ENCODE data around the gene UBE2U. TPM values are rescaled to one million over a fixed set of nuclear protein-coding genes. Genes with fewer than 3 reads are reported as not detected.
"Not testable (repeated sequence)": the region's sequence is repeated elsewhere in the genome, so short reads cannot be mapped to it uniquely, and the experiment has no call there.

UBE2U gene
- total and polyA plus RNA-seq, 12 donors, result not detected

DNA sequence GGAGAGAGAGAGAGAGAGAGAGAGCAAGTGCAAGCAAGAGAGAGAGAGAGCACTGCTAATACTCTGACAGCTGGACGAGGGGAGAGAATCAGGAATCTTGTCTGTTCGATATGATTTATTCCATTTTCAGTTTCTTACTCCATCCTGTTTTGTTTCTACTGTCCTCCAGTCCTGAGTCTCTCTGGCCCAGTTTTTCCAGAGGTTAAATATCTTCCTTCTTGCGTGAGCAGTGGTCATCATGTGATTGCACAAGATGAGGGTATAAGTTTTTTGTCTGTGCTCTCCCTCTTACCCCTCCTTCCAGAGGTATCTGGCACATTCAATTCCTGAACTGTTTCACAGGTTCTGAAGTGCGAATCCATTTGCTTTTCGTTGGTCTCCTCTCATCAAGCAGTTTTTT is 16.8 kb downstream of the UBE2U start:
- Histone ChIP-seq H3K27me3 (no peaks in the 10 kb centered on the region), H3K36me3 (replicated peaks in 1 of 2) (no peaks in the 10 kb centered on the region), H3K27ac (no peak overlapping the region), H3K9me3 (replicated peaks in 1 of 3) (no peaks in the 10 kb centered on the region), H3K4me1 (replicated peaks in 1 of 2) (no peaks in the 10 kb centered on the region), H3K4me3 (no peak overlapping the region)
- intact Hi-C loops (cut with DNase I), result no loop called here
- 70 to 82% (median 77%) methylated on average over 5 of the region's 5 CpGs for WGBS, 4 donors
- TF ChIP-seq POLR2A (IDR thresholded peaks at IDR 0.05), result no peak
- TF ChIP-seq, protein P1, sequence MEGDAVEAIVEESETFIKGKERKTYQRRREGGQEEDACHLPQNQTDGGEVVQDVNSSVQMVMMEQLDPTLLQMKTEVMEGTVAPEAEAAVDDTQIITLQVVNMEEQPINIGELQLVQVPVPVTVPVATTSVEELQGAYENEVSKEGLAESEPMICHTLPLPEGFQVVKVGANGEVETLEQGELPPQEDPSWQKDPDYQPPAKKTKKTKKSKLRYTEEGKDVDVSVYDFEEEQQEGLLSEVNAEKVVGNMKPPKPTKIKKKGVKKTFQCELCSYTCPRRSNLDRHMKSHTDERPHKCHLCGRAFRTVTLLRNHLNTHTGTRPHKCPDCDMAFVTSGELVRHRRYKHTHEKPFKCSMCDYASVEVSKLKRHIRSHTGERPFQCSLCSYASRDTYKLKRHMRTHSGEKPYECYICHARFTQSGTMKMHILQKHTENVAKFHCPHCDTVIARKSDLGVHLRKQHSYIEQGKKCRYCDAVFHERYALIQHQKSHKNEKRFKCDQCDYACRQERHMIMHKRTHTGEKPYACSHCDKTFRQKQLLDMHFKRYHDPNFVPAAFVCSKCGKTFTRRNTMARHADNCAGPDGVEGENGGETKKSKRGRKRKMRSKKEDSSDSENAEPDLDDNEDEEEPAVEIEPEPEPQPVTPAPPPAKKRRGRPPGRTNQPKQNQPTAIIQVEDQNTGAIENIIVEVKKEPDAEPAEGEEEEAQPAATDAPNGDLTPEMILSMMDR (IDR thresholded peaks at IDR 0.05), result no peak
- DNase-seq, result no peak

DNA sequence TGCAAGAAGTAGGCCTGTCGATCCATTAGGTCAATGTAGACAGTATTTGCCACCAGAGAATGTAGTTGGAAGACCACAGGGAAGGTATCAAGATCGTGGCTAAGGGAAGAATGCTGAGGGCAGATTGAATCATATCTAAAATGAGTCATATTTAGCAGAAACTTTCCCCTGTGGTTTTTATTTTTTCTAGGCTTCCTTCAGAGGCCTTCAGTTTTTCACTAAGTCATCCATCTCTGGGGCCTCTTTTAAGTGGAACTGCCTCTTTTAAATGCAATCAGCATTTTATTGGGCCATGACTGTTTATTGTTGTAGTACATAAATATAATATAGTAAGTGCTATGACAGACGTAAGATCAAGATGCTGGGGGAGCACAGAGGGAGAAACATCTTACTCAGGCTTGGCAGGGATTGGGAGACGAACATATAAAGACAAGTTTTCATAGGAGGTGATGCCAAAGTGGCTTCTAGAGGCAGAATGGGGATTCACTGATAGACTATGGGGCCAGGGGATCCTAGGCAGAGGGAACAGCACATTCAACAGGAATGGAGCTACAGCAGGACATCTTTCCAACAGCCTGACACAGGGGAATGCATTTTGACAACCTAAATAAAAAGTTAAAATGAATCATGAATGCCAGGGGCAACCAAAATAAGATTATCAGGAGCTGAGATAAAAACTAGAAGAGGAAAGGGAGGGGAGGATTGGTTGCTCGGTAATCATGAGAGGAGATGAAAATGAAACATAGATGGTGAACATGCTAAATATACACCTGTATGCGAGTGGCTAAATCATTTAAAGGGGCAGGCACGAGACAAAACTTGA is 20.1 kb downstream of the UBE2U start:
- Histone ChIP-seq H3K36me3 (replicated peaks in 1 of 2) (no peaks in the 10 kb centered on the region), H3K4me1 (replicated peaks in 1 of 2) (no peaks in the 10 kb centered on the region), H3K27ac (no peak overlapping the region), H3K9me3 (replicated peaks in 1 of 3) (no peaks in the 10 kb centered on the region), H3K27me3 (no peaks in the 10 kb centered on the region), H3K4me3 (no peak overlapping the region)
- 73 to 77% (median 75%) methylated on average over 7 of the region's 7 CpGs for WGBS, 4 donors
- intact Hi-C loops (cut with DNase I), result no loop called here
- TF ChIP-seq, protein P1 (IDR thresholded peaks at IDR 0.05), result no peak
- no peak for TF ChIP-seq POLR2A (IDR thresholded peaks at IDR 0.05)
- DNase-seq, result no peak

DNA sequence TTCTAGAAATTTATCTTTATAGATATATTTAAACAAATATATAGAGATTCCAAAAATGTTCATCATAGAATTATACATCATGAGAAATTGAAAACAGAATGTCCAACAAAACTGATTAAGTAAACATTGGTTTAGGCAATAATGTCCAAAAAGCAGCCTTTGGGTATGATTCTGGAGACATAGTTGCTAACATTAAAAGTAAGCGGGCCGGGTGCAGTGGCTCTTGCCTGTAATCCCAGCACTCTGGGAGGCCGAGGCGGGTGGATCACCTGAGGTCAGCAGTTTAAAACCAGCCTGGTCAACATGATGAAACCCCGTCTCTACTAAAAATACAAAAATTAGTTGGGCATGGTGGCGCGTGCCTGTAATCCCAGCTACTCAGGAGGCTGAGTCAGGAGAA is 20.8 kb downstream of the UBE2U start:
- DNase-seq; intact Hi-C loops (cut with DNase I): not testable (repeated sequence)
- 91 to 97% (median 96%) methylated on average over 7 of the region's 7 CpGs for WGBS, 4 donors

DNA sequence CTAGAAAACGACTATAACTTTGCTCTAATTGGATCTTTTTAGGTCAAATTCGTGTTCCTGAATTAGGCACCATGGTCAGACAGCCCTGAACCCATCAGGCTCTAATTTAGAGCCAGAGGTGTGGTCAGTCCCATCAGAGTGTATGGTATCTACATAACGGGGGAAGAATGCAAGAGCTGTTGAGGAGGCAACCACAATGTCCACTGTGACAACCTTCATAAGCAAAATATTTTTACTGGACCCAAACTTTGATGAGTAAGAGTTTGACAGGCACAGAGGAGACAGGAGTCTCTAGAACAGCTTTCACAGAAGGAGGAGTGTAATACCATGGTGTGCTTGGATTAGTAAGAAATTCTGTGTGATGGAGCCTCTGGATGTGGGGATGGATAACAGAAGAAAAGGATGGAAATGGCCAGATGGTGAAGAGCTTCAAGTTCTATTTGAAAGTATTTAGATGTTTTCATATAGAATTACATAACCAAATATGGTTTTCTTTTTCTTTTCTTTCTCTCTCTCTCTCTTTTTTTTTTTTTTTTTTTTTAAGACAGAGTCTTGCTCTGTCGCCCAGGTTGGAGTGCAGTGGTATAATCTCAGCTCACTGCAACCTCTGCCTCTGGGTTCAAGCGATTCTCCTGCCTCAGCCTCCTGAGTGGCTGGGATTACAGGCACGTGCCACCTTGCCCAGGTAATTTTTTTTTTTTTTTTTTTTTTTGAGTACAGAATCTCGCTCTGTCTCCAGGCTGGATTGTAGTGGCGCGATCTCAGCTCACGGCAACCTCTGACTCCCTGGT is 24.9 kb downstream of the UBE2U start:
- H3K36me3 ChIP-seq (replicated peaks in 1 of 2), result no peaks in the 10 kb centered on the region
- H3K4me3 ChIP-seq, result no peak overlapping the region
- no peak overlapping the region for H3K27ac ChIP-seq
- WGBS, 4 donors, result 79 to 84% (median 82%) methylated on average over 9 to 10 of the region's 10 CpGs
- no peaks in the 10 kb centered on the region for H3K4me1 ChIP-seq (replicated peaks in 1 of 2)
- no peaks in the 10 kb centered on the region for H3K27me3 ChIP-seq
- intact Hi-C loops (cut with DNase I), result no loop called here
- TF ChIP-seq, protein P1 (IDR thresholded peaks at IDR 0.05), result no peak
- no peak for TF ChIP-seq POLR2A (IDR thresholded peaks at IDR 0.05)
- H3K9me3 ChIP-seq (replicated peaks in 1 of 3), result no peaks in the 10 kb centered on the region
- no peak for DNase-seq

More for the DNA sequence above, 20.8 kb downstream of the UBE2U start:
- H3K4me1 ChIP-seq (replicated peaks in 1 of 2); H3K9me3 ChIP-seq (replicated peaks in 1 of 3); H3K4me3 ChIP-seq; H3K27ac ChIP-seq; H3K27me3 ChIP-seq; H3K36me3 ChIP-seq (replicated peaks in 1 of 2): not testable (repeated sequence)

Measured in adrenal gland (tissue), 12 donors.